Heart left ventricle (tissue), 13 donors: ENCODE measurements around the gene FTO.

Source experiments
- CTCF ChIP-seq, 12 donors: fragments of 200-600 bp; sonication (generic) in 4 of 12; IDR thresholded peaks; one replicate each; pipeline versions ENCODE4 v1.5.0 to v1.8.0; 2018 to 2022; ENCODE audit warnings: antibody characterized with exemption in 12 of 12, mild to moderate bottlenecking in 5 of 12
- POLR2A ChIP-seq, 2 donors: fragments of 450-650 bp; IDR thresholded peaks; one replicate each; pipeline ENCODE4 v1.6.1; 2017; ENCODE audit warnings: antibody characterized with exemption in 2 of 2, mild to moderate bottlenecking in 2 of 2, moderate library complexity in 2 of 2
- donor health status: ischemic (EF 13 %, LVEDD 7.1; RV severe dilation, severe dysfunction).
- donor health status: DM: no; HTN: yes; CAD: no.
- donor health status: DM: no; HTN: no; CAD: no.
- donor health status: ischemic (EF 25% LVEDD 6.9; RV normal size, moderate dysfunction).
- donor health status: ischemic (EF 25% LVEDD 5.7; RV mildly dilated, moderate dysfunction).
- donor health status: ischemic (EF 35%, LVEDD 5.7; RV mildly dilated, moderate dysfunction).
- donor health status: nonischemic (EF 11% LVEDD 7.7; RV severe dilation, severe dysfunction).
- donor health status: DM: yes; HTN: yes; CAD: no.
- donor health status: PGD.
- donor health status: ischemic (EF 29% LVEDD 5.4; RV normal size, mild dysfunction).
- donor health status: nonischemic (EF 23%, LVEDD 6.1; RV moderate dilation, normal function).

DNA sequence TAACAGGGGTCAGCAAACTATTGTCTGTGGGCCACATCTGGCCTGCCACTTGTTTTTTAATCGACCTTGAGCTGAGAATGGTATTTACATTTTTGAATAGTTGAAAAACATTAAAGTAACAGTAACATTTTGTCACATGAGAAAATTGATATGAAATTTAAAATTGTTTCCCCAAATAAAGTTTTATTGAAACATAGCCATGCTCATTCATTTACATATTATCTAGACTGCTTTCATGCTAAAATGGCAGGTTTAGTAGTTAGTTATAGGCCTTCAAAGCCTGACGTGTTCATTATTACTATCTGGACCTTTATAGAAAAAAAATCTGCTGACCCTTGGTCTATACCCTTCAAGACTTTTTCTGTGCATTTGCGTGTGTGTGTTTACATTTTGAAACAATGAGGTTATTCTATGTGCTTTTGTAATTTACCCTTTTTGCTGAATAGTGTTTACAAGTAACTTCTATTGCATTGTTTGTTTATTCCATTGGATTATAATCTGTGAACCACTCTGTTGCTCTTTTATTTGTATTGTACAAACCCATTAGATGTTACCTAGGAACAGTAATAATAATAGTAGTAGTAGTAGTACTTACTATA is 37.1 kb downstream of the FTO start:
- no peak for TF ChIP-seq CTCF (IDR thresholded peaks at IDR 0.05)
- no peak for TF ChIP-seq POLR2A (IDR thresholded peaks at IDR 0.05)
